ENCODE data around the gene AKAP10. TPM values are rescaled to one million over a fixed set of nuclear protein-coding genes. Genes with fewer than 3 reads are reported as not detected.

Gene AKAP10
- total and polyA plus RNA-seq, 10 of the 15 experiments (the other 5 are each of a cell fraction or from before 2014, with no cell fraction given) = 4.3 to 23.7 (median 14.7) TPM

- no peak for TF ChIP-seq TCF3 (IDR thresholded peaks at IDR 0.05; ENCODE audit: borderline replicate concordance, insufficient read depth, low read depth, low read length)
- TF ChIP-seq ZZZ3 (IDR thresholded peaks at IDR 0.05; ENCODE audit: control insufficient read depth, insufficient read length, low read depth) = no peak
Observed at GRCh38 chr17:19996502-19996901, 18.9 kb upstream of the AKAP10 start (continued).

- ChIA-PET SMC1A (ENCODE audit: uncharacterized antibody, unreplicated experiment) (no interaction called here), CTCF (interaction anchor here (1.1 kb wide), 2 partner anchors 13 to 79 kb away, joined by 3 read pairs; no protein-coding TSS in a partner anchor), POLR2A (no interaction called here), RAD21 (ENCODE audit: unreplicated experiment) (no interaction called here)
- H4K20me1 ChIP-seq (ENCODE audit: control insufficient read depth, insufficient read depth) = no peaks in the 10 kb centered on the region
- DNase-seq (ENCODE audit: low read depth, low spot score) = no peak
- no peak overlapping the region for H3K4me2 ChIP-seq (ENCODE audit: control insufficient read depth, insufficient read depth)
- no peaks in the 10 kb centered on the region; a peak in 1 of 4 replicates for H3K27me3 ChIP-seq (replicated peaks in 1 of 2; ENCODE audit: control insufficient read depth in 2 of 2, insufficient read depth in 2 of 2, low read length in 1 of 2)
- no peak overlapping the region for H3K4me3 ChIP-seq
- 38% methylated on average over 1 of the region's 1 CpG for WGBS (ENCODE audit: insufficient coverage, insufficient replicate concordance, low lambda C conversion rate, missing lambda C conversion rate)
- no peaks in the 10 kb centered on the region for H3K79me2 ChIP-seq (ENCODE audit: control insufficient read depth, insufficient read depth, low read length)
- no peaks in the 10 kb centered on the region for H3K9me3 ChIP-seq (replicated peaks; ENCODE audit: control insufficient read depth, insufficient read depth, low read length)
- H3K36me3 ChIP-seq (ENCODE audit: control insufficient read depth in 2 of 2, insufficient read depth in 2 of 2, low read length in 1 of 2) = no peaks in the 10 kb centered on the region
- in situ Hi-C loops (cut with MboI) (no loop called here), intact Hi-C loops (cut with micrococcal nuclease; ENCODE audit: unreplicated experiment) (no loop called here)
- H2AFZ ChIP-seq (ENCODE audit: control insufficient read depth, low read depth, low read length) = no peak overlapping the region
- no peak for ATAC-seq
- no peaks in the 10 kb centered on the region for H3K4me1 ChIP-seq (ENCODE audit: control insufficient read depth, insufficient read depth, low read length)
- no peak for FAIRE-seq
- BruUV-seq (replicated peaks) = no TSS peak
- no peak overlapping the region for H3K27ac ChIP-seq (ENCODE audit: control insufficient read depth, insufficient read depth)
- H3K9ac ChIP-seq (ENCODE audit: control insufficient read depth, insufficient read depth, low read length) = no peak overlapping the region
- TF ChIP-seq SMARCA5 (IDR thresholded peaks at IDR 0.05) (no peak), POU2F2 (IDR thresholded peaks at IDR 0.05; ENCODE audit: borderline replicate concordance, low read depth, low read length) (no peak), NR2C1 (IDR thresholded peaks at IDR 0.05) (no peak), ZNF622 (IDR thresholded peaks at IDR 0.05) (no peak), EED (IDR thresholded peaks at IDR 0.05; ENCODE audit: low read depth) (no peak), ELK1 (IDR thresholded peaks at IDR 0.05; ENCODE audit: low read depth, low read length) (no peak), REST (IDR thresholded peaks at IDR 0.05; ENCODE audit: low read depth, low read length) (no peak), CHD1 (IDR thresholded peaks at IDR 0.05; ENCODE audit: low read depth, low read length) (no peak), MTA3 (IDR thresholded peaks at IDR 0.05; ENCODE audit: borderline replicate concordance, low read length) (no peak), TCF7 (IDR thresholded peaks at IDR 0.05; ENCODE audit: borderline replicate concordance) (no peak), IRF3 (IDR thresholded peaks at IDR 0.05) (no peak), NR2F1 (conservative IDR thresholded peaks at IDR 0.05) (no peak), CREM (IDR thresholded peaks at IDR 0.05; ENCODE audit: low read depth) (no peak), ZBED1 (IDR thresholded peaks at IDR 0.05; ENCODE audit: borderline replicate concordance) (no peak), IKZF2 (IDR thresholded peaks at IDR 0.05) (no peak), KAT2A (conservative IDR thresholded peaks at IDR 0.05; ENCODE audit: control insufficient read depth, low read depth, low read length) (no peak), IRF5 (IDR thresholded peaks at IDR 0.05; ENCODE audit: borderline replicate concordance) (no peak)
Observed at GRCh38 chr17:19996086-19996485, 18.5 kb upstream of the AKAP10 start.
